ENCODE data around the gene AP3D1.
"Not testable (repeated sequence)": the region's sequence is repeated elsewhere in the genome, so short reads cannot be mapped to it uniquely, and the experiment has no call there.

AP3D1 gene

DNA sequence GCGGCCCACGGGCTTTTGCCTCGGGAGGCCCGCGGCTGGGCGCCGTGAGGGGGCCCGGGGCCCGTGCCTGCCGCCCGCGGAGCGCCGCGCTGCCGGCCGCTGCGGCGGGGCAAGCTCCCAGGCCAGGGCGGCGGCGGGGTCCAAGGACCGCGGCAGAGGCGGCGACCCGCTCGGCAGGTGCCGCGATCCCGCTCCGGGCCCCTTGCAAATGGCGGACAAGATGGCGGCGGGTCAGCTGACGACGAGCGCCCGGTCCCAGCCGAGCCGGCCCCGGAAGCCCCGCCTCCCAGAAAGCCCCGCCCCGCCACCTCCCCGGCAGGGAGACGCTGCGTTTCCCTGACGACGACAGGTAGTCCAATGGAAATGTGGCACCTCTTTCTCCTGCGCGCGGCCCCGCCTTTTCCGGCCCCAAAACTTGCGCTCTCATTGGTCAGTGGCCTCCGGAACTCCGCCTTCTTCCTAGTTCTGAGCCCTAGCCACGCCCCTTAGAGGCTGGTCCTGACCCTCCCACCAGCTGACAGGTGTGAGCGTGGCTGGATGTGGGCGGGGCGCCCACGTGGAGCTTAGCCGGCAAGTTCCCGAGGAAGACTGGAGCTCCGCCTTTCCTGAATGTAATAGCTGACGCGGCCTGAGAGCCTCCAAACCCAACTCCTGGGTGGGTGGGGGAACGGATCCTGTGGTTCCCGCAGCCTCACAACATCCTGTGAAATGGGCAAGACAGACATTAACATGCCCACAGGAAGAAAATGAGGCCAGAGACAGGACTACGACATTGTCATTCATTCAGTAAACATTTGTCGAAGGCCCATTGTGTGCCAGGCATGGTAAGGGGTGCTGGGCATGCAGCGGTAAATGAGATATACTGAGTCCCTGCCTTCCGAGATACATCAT lies at the start of gene AP3D1:
AP3D1 (minus strand) TSS at position 228 of the 891 bp plus-strand sequence. CDS start 232 bp downstream, outside the sequence.
- peak; percentile 100 for DNase-seq (ENCODE audit: low read depth in 2 of 2)

DNA sequence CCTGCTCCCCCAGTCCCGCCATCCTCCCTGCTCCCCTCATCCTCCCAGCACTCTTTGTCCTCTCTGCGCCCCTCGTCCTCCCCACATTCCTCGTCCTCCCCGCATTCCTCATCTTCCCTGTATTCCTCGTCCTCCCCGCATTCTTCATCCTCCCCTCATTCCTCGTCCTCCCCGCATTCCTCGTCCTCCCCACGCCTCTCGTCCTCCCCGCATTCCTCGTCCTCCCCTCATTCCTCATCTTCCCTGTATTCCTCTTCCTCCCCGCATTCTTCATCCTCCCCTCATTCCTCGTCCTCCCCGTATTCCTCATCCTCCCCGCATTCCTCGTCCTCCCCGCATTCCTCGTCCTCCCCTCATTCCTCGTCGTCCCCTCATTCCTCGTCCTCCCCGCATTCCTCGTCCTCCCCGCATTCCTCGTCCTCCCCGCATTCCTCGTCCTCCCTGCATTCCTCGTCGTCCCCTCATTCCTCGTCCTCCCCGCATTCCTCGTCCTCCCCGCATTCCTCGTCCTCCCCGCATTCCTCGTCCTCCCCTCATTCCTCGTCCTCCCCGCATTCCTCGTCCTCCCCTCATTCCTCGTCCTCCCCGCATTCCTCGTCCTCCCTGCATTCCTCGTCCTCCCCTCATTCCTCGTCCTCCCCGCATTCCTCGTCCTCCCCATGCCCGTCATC lies 49.4 kb upstream of the AP3D1 start:
- not testable (repeated sequence) for DNase-seq (ENCODE audit: low read depth in 2 of 2)

- DNase-seq (ENCODE audit: low read depth in 2 of 2) = no peak
Observed at GRCh38 chr19:2199861-2200623, 48.7 kb upstream of the AP3D1 start.

- no peak for DNase-seq (ENCODE audit: low read depth in 2 of 2)
Observed at GRCh38 chr19:2199215-2199614, 47.8 kb upstream of the AP3D1 start.

GRCh38 chr19:2198317-2198716 lies 47.0 kb upstream of the AP3D1 start:
- DNase-seq (ENCODE audit: low read depth in 2 of 2) = no peak

GRCh38 chr19:2197270-2197669 lies 45.9 kb upstream of the AP3D1 start:
- no peak for DNase-seq (ENCODE audit: low read depth in 2 of 2)

- DNase-seq (ENCODE audit: low read depth in 2 of 2) = no peak
Observed at GRCh38 chr19:2195914-2196313, 44.5 kb upstream of the AP3D1 start.

DNA sequence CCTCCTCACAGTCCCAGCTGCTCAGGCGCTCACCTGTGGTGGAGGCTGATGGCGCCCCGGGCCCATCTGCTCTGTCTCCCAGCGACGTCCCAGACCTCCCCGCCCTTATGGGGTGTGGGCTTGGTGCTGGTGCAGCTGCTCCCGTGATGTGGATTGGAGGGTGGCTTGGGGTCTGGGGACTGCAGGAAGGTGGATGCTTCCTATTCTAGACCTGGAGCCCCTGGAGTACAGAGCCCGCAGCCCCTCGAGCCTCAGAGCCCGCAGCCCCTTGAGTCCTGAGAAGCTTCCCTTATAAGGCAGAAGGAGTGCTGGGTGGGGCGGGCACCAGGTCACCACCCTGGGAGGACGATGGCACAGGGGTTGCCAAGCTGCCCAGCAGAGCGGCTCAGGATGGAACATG lies 44.0 kb upstream of the AP3D1 start:
- no peak for DNase-seq (ENCODE audit: low read depth in 2 of 2)

DNA sequence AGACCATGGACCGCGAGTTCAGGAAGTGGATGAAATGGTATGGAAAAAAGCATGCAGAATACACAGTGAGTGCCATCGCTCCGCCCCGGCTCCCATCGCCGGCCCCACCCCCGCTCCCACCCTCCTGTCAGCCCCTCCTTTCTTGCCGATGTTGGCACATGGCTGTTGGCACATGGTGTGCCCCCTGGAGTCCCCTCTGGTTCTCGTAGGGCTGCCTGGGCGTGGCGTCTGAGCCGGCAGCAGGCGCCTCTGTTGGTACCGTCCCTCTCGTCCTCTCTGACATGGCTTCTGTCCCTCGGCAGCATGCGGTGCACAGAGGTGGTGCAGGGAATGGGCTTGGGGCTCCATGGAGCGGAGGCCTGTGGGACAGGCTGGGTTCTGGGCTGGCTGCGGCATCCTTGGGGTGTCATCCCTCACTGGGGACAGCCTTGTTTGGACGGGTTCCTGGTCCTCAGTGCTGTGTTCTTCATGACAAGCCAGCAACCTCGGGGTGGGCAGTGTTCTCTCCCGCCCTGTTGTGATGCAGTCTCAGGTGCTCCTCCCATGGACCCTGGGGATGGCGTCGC lies 43.2 kb upstream of the AP3D1 start:
- no peak for DNase-seq (ENCODE audit: low read depth in 2 of 2)

GRCh38 chr19:2193807-2194206 lies 42.4 kb upstream of the AP3D1 start:
- no peak for DNase-seq (ENCODE audit: low read depth in 2 of 2)

- DNase-seq (ENCODE audit: low read depth in 2 of 2) = no peak
Observed at GRCh38 chr19:2192862-2193261, 41.5 kb upstream of the AP3D1 start.

DNA sequence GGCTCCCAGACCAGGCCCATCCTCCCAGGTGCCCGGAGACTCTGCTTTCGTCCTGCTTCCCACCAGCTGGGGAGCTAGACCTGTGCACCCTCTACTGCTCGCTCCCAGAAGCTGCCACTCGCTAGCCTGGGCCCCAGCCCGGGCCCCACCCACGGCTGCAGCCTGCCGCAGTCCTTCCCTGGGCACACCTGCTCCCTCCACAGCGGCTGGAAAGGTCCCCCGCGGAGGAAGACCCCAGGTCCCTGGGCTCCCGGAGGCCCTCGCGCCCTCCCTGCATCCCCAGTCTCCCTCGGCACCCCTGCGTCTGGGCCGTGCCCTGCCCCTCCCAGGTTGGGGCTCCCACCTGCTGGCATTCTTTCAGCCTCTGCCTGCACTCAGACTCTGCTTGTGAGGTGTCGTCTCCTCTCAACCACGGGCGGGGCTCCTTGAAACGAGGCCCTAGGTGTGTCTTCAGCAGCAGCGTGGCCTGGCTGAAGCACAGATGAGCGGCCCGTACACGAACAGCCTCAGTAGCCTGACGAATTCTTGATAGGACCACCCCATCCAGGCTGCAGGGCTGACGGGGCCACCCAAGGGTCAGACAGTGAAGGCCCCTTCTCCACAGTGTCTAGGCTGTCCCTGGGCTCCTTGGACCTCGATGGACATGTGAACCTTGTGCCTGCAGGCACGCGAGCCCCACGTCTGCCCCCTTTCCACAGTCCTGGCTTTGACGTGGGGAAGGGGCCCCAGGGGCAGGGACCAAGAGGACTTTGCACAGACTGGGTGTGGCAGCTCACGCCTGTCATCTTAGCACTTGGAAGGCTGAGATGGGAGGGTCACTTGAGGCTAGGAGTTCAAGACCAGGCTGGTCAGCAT lies 40.3 kb upstream of the AP3D1 start:
- no peak for DNase-seq (ENCODE audit: low read depth in 2 of 2)

- DNase-seq (ENCODE audit: low read depth in 2 of 2) = no peak
Observed at GRCh38 chr19:2190848-2191455, 39.6 kb upstream of the AP3D1 start.

- DNase-seq (ENCODE audit: low read depth in 2 of 2) = no peak
Observed at GRCh38 chr19:2189880-2190279, 38.5 kb upstream of the AP3D1 start.

GRCh38 chr19:2188708-2189385 lies 37.5 kb upstream of the AP3D1 start:
- peak; percentile 17 to 26 for DNase-seq (ENCODE audit: low read depth in 2 of 2)

DNA sequence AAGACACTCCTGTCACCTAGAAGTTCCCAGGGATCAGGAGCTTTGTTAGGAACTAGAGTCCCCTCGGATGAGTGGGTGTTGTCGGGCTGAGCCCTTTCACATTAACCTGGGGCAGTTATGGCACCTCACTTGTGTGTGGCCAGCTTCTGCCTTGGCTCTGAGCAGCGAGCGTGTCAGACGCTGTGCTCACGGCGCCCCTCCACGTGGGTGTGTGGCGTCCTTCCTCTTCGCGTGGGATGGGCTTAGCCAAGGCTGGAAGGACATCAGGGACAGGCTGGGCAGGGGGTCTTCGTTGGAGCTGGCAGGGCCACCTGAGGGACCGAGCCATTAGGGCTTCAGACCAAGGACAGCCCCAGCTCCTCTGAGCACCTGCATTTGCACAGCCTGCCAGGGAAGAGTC lies 35.8 kb upstream of the AP3D1 start:
- no peak for DNase-seq (ENCODE audit: low read depth in 2 of 2)

DNA sequence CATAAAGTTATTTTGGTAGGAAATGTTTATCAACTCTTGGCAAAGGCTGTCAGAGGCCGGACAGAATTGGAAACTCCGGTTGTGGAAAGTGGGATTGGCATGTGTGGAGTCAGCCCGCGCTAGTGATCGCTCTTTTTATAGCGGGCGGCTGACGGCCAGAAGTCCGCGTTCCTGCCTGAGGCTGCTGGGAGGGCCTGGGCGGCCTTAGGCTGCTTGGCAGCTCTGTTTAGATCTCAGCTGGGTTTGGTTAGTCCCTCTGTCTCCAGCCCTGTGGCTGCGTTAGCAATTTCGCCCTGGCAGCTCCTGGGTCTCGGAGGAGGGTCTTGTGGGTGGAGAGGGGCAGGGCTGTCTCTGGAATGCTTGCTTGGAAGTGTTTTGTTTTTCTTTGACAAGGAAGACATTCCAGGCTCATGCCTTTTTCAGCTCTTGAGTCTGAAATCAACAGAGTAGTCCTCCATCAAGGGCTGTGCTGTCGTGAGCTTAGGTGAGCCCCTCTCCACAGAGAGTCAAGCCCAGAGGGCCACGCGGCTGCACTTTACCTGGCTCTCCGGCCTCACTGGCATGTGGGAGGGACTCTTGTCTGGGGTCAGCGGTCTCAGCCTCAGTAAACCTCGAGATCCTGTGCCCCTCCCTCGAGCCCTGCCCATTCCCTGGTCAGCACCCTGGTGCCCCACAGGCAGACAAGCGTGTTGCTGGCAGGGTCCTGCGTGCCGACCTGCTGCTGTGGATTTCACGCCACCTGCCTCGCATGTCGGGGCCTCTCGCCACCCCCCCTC lies 34.9 kb upstream of the AP3D1 start:
- no peak for DNase-seq (ENCODE audit: low read depth in 2 of 2)

- DNase-seq (ENCODE audit: low read depth in 2 of 2) = no peak
Observed at GRCh38 chr19:2185734-2186070, 34.3 kb upstream of the AP3D1 start.

GRCh38 chr19:2184422-2184975 lies 33.1 kb upstream of the AP3D1 start:
- DNase-seq (ENCODE audit: low read depth in 2 of 2) = no peak
